HepG2 (cell line): ENCODE results near the gene CEP20. TPM values are rescaled to one million over a fixed set of nuclear protein-coding genes. Genes with fewer than 3 reads are reported as not detected.

ENCODE experiments used
- ARID3A ChIP-seq: IDR thresholded peaks from 2 replicates; pipeline ENCODE4 v1.6.1; 2012; ENCODE audit warnings: low read depth, low read length, improper control_type of control experiment
- CENPX ChIP-seq: sonication (generic); formaldehyde crosslinking; IDR thresholded peaks from 2 replicates; pipeline ENCODE4 v1.9.0; 2021; ENCODE audit warnings: mild to moderate bottlenecking, missing genetic modification reagents, moderate library complexity
- DRAP1 ChIP-seq: IDR thresholded peaks from 2 replicates; pipeline ENCODE4 v1.6.1; 2016; ENCODE audit warnings: missing genetic modification reagents, missing compliant biosample characterization
- HNRNPLL ChIP-seq: fragments of 200-400 bp; formaldehyde crosslinking; IDR thresholded peaks from 2 replicates; pipeline ENCODE4 v1.6.1; 2017; ENCODE audit warnings: mild to moderate bottlenecking, low read depth, low read length; ENCODE audit not compliant: poor library complexity, severe bottlenecking
- HOXA5 ChIP-seq: sonication (generic); formaldehyde crosslinking; IDR thresholded peaks from 2 replicates; pipeline ENCODE4 v1.4.0; 2020; ENCODE audit warnings: missing genetic modification reagents
- JUN ChIP-seq: sonication (generic); formaldehyde crosslinking; IDR thresholded peaks from 2 replicates; pipeline ENCODE4 v1.4.0; 2020; ENCODE audit warnings: mild to moderate bottlenecking, missing genetic modification reagents
- MLXIP ChIP-seq: sonication (generic); formaldehyde crosslinking; IDR thresholded peaks from 2 replicates; pipeline ENCODE4 v1.9.0; 2021; ENCODE audit warnings: missing genetic modification reagents, borderline replicate concordance
- ZHX2 ChIP-seq, 2 experiments: sonication (generic) in 1 of 2; formaldehyde crosslinking in 1 of 2; IDR thresholded peaks; 2 replicates each; pipeline versions ENCODE4 v1.6.1 to v1.9.0; 2014 to 2022; ENCODE audit warnings: antibody characterized with exemption in 1 of 2, borderline replicate concordance in 1 of 2, inconsistent platforms in 1 of 2, low read depth in 1 of 2, missing genetic modification reagents in 1 of 2
- ZNF260 ChIP-seq: sonication (generic); formaldehyde crosslinking; IDR thresholded peaks from 2 replicates; pipeline ENCODE4 v1.4.0; 2020; ENCODE audit warnings: missing genetic modification reagents, low read depth, mild to moderate bottlenecking, borderline replicate concordance
- ZNF326 ChIP-seq: sonication (generic); formaldehyde crosslinking; IDR thresholded peaks from 2 replicates; pipeline ENCODE4 v1.4.0; 2020; ENCODE audit warnings: missing genetic modification reagents, borderline replicate concordance
- ZNF557 ChIP-seq: sonication (generic); formaldehyde crosslinking; IDR thresholded peaks from 2 replicates; pipeline ENCODE4 v1.4.0; 2020; ENCODE audit warnings: missing genetic modification reagents
- ZNF598 ChIP-seq: sonication (generic); formaldehyde crosslinking; IDR thresholded peaks from 2 replicates; pipeline ENCODE4 v1.5.1; 2020; ENCODE audit warnings: mild to moderate bottlenecking, missing genetic modification reagents, borderline replicate concordance
- ZNF674 ChIP-seq: sonication (generic); formaldehyde crosslinking; IDR thresholded peaks from 2 replicates; pipeline ENCODE4 v1.5.0; 2020; ENCODE audit warnings: low read depth, mild to moderate bottlenecking, missing genetic modification reagents
- ZNF788 ChIP-seq: sonication (generic); formaldehyde crosslinking; IDR thresholded peaks from 2 replicates; pipeline ENCODE4 v1.5.0; 2020; ENCODE audit warnings: mild to moderate bottlenecking, missing genetic modification reagents, borderline replicate concordance
- ZNF878 ChIP-seq: sonication (generic); formaldehyde crosslinking; IDR thresholded peaks from 2 replicates; pipeline ENCODE4 v1.8.1; 2023; ENCODE audit warnings: mild to moderate bottlenecking, missing genetic modification reagents, moderate library complexity
- ZSCAN9 ChIP-seq: IDR thresholded peaks from 2 replicates; pipeline ENCODE4 v1.6.1; 2016; ENCODE audit warnings: borderline replicate concordance
- polyA plus RNA-seq, 8 experiments: library from polyadenylated mRNA; depleted of rRNA in 3 of 8; stranded (reverse) in 7 of 8; unstranded in 1 of 8; fragments of >200 nt; fragmentation: Illumina TruSeq in 4 of 8; extraction: Trizol in 4 of 8; gene quantifications; 2 replicates each; pipeline versions ENCODE4 v1.2.1 to v1.2.3, GENCODE V29; 2011 to 2016; ENCODE audit warnings: low read depth in 4 of 8, missing spikeins in 1 of 8, mixed read lengths in 1 of 8; ENCODE audit not compliant: insufficient read depth in 1 of 8
- total RNA-seq, 5 experiments: library from RNA; depleted of rRNA; stranded (reverse); fragments of >200 nt; fragmentation: Illumina TruSeq; extraction: Trizol; gene quantifications; 2 replicates each; pipeline ENCODE4 v1.2.3, GENCODE V29; 2016; ENCODE audit warnings: low read depth in 1 of 5

Gene CEP20
- total and polyA plus RNA-seq, 2 of the 13 experiments (the other 11 are each of a cell fraction or from before 2014, with no cell fraction given): 53.0 to 54.1 TPM

- TF ChIP-seq ARID3A (0 out of 2 replicates have a peak, but pooled peaks have one; percentile 51), CENPX (CRISPR knock-in tag) (no peak), ZHX2 (IDR thresholded peaks at IDR 0.05; ENCODE audit: low read depth) (no peak), ZHX2 (CRISPR knock-in tag; IDR thresholded peaks at IDR 0.05; ENCODE audit: borderline replicate concordance) (no peak; the same call in 1 of the 2 replicates), ZNF878 (CRISPR knock-in tag) (no peak), ZNF557 (CRISPR knock-in tag) (no peak), DRAP1 (CRISPR knock-in tag) (no peak), HNRNPLL (peak; percentile 37), ZSCAN9 (CRISPR knock-in tag) (no peak), MLXIP (no peak), JUN (no peak), ZNF326 (no peak), ZNF788 (CRISPR knock-in tag) (peak; percentile 36; the same call in 1 of the 2 replicates), ZNF674 (CRISPR knock-in tag) (no peak), HOXA5 (CRISPR knock-in tag) (peak; percentile 18; the same call in 1 of the 2 replicates), ZNF598 (CRISPR knock-in tag) (0 out of 2 replicates have a peak, but pooled peaks have one; percentile 32), ZNF260 (CRISPR knock-in tag) (no peak)
These were observed 40.1 kb upstream of the CEP20 start (continued) for GRCh38 chr16:15928261-15929104.
